Measurements from ENCODE around the gene NDST1. TPM values are rescaled to one million over a fixed set of nuclear protein-coding genes. Genes with fewer than 3 reads are reported as not detected.

Gene NDST1
- total RNA-seq, 1 experiment from 2014 or later = 58.2 TPM

DNA sequence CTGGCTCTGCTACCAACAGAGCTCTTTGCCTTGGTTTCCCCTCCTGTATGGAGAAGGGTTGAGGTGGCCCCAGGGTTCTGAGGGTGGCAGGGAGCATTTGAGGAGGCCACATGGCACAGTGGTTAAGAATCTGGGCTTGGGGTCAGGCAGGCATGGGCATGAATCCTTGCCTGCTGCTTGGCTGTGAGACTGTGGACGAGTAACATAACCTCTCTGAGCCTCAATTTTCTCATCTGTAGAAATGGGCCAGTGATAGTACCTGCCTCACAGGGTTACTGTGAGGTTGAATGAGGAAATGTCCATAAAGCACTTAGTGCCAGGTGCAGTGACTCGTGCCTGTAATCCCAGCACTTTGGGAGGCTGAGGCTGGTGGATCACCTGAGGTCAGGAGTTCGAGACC lies 5.1 kb upstream of the NDST1 start:
- DNase-seq (ENCODE audit: low read depth) = no peak
- in situ Hi-C loops (cut with HindIII; ENCODE audit: low pct_unique_long_range_greater_than_20kb, low sequenced_read_pairs) = loop anchor here (10.0 kb wide), 1 partner anchor 52 kb away; no protein-coding TSS in a partner anchor

DNA sequence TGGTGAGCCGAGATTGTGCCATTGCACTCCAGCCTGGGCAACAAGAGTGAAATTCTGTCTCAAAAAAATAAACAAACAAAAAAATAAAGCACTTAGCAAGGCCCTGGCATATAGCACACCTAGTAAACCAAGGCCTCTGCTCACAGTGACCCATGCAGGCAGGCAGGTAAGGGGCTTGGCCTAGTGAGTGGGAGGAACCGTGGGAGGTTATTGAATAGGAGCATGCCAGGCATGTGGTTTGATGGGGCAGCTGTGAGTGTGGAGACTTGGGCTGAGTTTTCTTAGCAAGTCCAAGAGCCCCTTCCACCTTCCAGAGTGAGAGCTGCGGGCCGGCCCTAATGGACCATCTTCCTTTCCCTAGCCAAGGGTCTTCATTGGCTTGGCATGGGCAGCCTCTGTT lies 4.5 kb upstream of the NDST1 start:
- no peak for DNase-seq (ENCODE audit: low read depth)
- in situ Hi-C loops (cut with HindIII; ENCODE audit: low pct_unique_long_range_greater_than_20kb, low sequenced_read_pairs) = loop anchor here (10.0 kb wide), 1 partner anchor 51 kb away; no protein-coding TSS in a partner anchor

DNA sequence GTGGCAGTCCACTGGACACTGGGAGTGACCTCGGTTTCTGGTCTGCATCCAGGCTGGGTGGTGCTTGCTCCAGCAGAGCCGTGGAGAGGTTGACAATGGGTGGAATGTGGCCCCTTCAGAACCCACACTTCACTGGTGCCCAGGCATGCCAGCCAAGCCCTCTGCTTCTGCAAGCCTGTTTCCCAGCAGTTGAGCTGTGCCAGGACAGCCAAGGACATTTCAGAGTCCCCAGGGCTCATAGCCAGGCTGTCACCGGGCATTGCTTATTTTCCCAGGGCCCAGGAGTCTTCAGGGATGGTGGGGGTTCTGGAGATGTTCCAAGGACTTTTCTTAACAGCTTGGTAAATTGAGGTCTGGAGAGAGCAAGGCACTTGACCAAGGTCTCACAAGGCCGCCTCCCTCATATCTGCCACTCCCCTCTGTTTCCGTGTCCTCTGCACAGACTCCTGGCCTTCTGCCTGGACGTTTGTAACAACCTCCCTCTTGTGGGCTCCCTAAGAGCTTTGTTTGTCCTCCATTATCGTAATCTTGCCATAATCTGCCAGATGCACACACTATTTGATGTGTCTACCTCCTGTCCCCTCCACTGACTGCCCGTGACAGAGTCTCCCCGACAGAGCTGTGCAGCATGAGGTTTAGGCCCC lies 3.8 kb upstream of the NDST1 start:
- no peak for DNase-seq (ENCODE audit: low read depth)
- in situ Hi-C loops (cut with HindIII; ENCODE audit: low pct_unique_long_range_greater_than_20kb, low sequenced_read_pairs) = loop anchor here (10.0 kb wide), 1 partner anchor 51 kb away; no protein-coding TSS in a partner anchor

DNA sequence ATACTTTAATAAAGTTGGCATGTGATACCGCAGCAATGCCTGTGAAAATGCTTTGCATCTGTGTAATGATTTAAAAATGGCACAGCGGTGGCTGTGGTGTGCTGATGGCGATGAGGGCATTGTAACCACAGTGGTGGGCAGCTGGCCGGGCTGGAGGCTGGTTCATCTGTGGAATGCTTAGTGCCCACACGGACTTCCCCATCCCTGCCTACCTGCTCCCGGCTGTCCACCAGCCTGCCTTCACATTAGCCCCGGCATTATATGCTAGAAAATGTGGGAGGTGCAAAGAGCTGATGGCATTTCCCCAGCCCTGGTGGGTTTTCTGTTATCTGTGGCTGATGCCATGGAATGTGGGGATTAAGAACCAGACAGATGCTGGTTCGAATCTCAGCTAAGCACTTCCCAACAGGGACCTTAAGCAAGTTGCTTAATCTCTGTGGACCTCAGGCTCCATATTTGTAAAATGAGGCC lies 2.9 kb upstream of the NDST1 start:
- no peak for DNase-seq (ENCODE audit: low read depth)

DNA sequence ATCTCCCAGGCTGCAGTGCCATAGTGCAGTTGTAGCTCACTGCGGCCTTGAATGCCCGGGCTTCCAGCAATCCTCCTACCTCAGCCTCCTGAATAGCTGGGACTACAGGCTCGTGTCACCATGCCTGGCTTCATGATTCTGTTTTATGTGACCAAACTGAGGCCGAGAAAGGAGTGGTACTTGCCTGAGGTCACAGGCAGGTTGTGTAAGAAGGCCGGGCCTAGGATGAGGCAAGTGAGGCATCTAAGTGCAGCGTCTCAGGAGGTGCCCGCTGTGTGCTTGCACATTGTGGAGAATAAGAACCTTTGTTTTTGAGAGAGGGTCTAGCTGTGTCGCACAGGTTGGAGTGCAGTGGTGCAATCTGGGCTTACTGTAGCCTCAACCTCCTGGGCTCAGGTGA lies 2.1 kb upstream of the NDST1 start:
- DNase-seq (ENCODE audit: low read depth) = no peak
- in situ Hi-C loops (cut with HindIII; ENCODE audit: low pct_unique_long_range_greater_than_20kb, low sequenced_read_pairs) = loop anchor here (10.0 kb wide), 1 partner anchor 49 kb away; no protein-coding TSS in a partner anchor

More for the DNA sequence above, 2.9 kb upstream of the NDST1 start:
- in situ Hi-C loops (cut with HindIII; ENCODE audit: low pct_unique_long_range_greater_than_20kb, low sequenced_read_pairs) = loop anchor here (10.0 kb wide), 1 partner anchor 50 kb away; no protein-coding TSS in a partner anchor

DNA sequence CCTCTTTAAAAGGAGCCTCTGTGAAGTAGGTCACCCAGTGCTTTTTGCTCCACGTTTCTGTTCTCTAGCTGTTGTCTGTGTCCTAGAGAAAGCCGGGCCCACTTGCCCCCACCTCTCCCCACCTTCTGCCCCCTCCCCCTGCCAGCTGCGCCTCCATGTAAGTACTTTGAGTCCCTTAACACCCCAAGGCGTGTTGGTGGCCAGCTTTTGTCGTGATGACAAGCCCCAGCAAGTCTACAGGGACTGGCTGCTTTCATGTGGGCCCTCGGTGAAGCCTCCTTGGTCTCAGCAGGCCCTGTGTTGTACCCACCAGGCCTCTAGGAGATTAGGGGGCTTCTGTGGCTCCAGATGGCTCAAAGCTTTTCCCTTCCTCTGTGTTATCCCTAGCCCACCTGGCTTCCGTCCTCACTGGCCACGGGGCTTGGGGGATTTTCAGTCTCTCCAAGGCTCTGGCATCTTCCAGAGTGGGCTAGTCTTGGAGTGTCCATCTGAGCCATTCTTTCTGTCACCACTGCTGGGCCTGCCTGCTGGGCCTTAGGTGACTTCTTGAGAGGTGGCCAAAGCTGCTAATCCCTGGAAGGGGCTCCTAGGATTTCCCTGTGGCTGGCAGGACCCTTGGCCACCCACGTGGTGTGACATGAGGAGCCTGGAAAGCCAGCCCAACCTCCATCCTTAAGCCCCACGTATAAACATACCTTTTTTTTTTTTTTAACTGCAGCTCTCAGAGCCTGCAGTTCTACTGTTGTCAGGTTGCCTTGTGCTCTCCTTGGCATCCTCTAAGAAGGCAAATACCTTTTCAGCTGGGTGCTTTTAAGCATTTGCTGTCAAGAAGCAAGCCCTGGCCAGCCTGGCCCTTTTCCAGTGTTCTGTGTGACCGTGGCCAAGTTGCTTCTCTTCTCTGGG lies 1.1 kb upstream of the NDST1 start:
- no peak for DNase-seq (ENCODE audit: low read depth)
- in situ Hi-C loops (cut with HindIII; ENCODE audit: low pct_unique_long_range_greater_than_20kb, low sequenced_read_pairs) = loop anchor here (10.0 kb wide), 1 partner anchor 48 kb away; no protein-coding TSS in a partner anchor

DNA sequence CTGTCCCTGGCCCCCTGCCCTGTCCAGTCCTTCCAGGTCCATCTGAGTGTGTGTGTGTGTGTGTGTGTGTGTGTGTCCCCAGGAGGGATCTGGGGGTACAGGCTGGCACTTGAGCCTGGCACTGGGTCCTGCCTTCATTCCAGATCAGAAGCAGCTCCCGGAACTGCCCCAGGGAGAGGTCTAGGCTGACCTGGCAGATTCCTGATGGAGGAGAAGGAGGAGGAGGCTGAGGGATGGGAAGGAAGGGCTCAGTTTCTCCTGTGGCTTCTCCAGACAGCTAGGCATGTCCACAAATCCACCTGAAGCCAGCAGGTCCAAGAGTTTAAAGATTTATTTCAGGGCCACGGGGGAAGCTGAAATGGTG lies 328 bp downstream of the NDST1 start:
- in situ Hi-C loops (cut with HindIII; ENCODE audit: low pct_unique_long_range_greater_than_20kb, low sequenced_read_pairs) = loop anchor here (10.0 kb wide), 1 partner anchor 47 kb away; no protein-coding TSS in a partner anchor
- no peak for DNase-seq (ENCODE audit: low read depth)

DNA sequence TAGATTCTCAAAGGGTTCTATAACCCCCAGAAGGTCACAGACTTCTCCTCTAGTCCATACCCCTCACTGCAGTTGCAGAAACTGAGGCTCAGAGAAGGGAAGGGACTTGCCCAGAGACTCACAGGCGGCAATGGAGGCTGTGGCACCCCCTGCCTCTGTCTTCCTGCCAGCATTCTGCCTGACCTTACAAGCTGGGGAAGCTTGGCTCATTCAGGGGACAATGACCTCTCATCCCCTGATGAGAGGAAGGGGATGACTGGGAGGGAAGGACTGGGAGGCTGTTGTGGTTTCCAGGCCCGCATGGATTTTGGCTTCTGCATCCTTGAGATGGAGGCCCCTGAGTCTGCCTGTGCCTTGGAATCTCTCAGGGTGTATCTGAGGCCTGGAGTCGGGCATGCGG lies 897 bp downstream of the NDST1 start:
- in situ Hi-C loops (cut with HindIII; ENCODE audit: low pct_unique_long_range_greater_than_20kb, low sequenced_read_pairs) = loop anchor here (10.0 kb wide), 1 partner anchor 46 kb away; no protein-coding TSS in a partner anchor

DNA sequence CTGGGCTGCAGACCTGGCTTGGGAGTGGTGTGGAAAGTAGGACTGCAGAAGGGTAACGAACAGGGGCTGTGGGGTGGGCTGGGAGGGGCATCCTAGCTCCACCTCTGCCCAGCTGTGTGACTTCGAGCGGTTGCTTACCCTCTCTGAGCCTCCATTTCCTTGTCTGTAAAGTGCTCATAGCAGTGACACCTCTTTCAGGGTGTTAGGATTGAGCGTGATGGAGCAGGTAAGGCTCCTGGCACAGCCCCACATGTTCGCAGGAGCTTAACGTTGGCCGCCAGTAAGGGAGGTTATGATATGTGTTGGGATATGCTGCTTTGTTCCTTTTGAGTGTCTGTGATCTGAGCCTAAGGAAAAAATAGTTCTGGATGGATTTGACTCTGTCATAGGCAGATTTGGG lies 2.1 kb downstream of the NDST1 start:
- DNase-seq (ENCODE audit: low read depth) = no peak
- in situ Hi-C loops (cut with HindIII; ENCODE audit: low pct_unique_long_range_greater_than_20kb, low sequenced_read_pairs) = loop anchor here (10.0 kb wide), 1 partner anchor 45 kb away; no protein-coding TSS in a partner anchor

More for the DNA sequence above, 897 bp downstream of the NDST1 start:
- DNase-seq (ENCODE audit: low read depth) = no peak

DNA sequence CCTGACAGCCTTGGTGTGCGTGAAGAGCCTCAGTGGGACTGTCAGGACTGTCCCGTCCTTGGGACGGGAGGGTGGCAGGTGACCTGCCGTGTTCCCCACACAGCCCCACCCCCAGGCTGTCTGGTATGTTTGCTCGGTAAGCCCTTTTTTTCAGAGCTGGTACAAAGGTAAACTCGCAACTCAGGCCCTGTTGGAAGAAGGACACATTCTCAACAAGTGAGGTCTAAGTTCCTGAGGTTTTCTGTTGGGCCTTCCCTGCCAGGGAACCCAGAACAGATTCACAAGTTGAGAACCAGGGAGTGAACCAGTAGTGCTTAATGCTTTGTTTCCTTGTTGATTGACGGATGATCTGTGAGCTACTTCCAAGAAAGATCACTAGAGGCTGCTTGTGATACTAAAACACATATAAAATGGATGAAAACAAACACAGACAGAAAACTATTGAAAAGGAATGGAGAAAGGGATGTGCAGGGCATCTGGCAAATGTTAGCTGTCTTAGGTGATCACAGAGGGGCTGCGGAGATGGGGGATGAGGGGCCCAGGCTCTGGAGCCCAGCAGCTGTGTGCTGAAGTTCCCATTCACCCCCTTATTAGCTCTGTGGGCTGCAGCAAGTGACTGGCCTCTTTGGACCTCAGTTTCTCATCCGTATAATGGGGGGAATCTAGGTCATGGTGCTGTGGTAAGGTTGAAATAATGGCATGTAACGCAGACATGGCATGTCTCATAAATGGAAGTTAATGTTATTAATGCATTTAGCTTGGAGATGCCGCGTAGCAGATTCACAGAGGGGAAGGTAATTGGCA lies 2.7 kb downstream of the NDST1 start:
- no peak for DNase-seq (ENCODE audit: low read depth)
- in situ Hi-C loops (cut with HindIII; ENCODE audit: low pct_unique_long_range_greater_than_20kb, low sequenced_read_pairs) = no loop called here

DNA sequence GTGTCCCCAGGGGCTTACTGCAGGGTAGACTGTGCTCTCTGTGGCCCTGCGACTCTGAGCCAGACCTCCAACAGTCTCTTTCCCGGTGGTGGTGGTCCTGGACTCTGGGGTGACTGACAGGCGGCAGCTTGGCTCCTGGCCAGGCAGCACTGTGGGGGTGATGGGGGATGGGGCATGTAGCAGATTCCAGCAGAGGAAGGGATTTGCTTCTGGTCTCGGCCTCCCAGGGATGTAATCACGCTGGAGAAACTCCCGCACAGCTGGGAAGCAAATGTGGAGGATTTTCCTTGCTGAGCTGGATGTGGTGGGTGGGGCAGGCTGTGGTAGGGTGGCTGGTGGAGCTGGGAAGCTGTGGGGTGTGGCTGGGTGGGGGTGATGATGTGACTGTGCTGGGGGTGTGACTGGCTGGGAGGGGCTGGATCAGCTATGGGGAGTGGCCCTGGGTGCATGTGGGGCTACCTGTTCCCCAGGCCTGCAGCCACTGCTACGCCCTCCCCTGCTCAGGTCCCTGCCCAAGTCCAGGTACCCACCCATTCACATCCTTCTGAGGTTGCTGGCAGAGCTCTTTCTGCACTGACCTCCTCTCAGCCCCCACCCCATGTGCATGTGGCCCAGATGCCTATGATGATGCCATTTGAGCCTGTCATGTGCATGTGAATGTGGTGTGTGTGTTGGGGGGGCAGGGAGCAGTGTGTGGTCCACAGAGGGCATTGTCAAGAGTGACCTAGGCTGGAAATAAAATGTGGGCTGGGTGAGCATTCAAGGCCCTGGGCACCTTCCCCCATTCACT lies 3.8 kb downstream of the NDST1 start:
- peak; percentile 30 for DNase-seq (ENCODE audit: low read depth)

DNA sequence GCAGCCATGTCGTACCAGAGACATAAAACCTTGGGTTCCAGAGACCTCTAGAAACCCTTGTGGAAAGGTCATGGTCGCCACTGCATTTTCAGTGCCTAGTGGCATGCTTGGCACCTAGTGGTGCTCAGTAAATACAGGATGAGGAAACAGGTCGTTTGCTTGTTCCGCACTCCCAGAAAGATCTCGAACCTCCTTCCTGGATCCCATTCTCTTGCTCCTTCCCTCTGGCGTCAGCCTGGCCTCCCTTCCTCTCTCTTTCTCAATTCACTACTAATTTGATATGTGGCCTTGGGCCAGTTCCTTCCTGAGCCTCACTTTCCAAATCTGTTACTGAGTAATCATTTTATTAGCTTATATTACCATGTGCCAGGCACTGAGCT lies 4.4 kb downstream of the NDST1 start:
- no peak for DNase-seq (ENCODE audit: low read depth)
- in situ Hi-C loops (cut with HindIII; ENCODE audit: low pct_unique_long_range_greater_than_20kb, low sequenced_read_pairs) = no loop called here

More for the DNA sequence above, 3.8 kb downstream of the NDST1 start:
- in situ Hi-C loops (cut with HindIII; ENCODE audit: low pct_unique_long_range_greater_than_20kb, low sequenced_read_pairs) = no loop called here

DNA sequence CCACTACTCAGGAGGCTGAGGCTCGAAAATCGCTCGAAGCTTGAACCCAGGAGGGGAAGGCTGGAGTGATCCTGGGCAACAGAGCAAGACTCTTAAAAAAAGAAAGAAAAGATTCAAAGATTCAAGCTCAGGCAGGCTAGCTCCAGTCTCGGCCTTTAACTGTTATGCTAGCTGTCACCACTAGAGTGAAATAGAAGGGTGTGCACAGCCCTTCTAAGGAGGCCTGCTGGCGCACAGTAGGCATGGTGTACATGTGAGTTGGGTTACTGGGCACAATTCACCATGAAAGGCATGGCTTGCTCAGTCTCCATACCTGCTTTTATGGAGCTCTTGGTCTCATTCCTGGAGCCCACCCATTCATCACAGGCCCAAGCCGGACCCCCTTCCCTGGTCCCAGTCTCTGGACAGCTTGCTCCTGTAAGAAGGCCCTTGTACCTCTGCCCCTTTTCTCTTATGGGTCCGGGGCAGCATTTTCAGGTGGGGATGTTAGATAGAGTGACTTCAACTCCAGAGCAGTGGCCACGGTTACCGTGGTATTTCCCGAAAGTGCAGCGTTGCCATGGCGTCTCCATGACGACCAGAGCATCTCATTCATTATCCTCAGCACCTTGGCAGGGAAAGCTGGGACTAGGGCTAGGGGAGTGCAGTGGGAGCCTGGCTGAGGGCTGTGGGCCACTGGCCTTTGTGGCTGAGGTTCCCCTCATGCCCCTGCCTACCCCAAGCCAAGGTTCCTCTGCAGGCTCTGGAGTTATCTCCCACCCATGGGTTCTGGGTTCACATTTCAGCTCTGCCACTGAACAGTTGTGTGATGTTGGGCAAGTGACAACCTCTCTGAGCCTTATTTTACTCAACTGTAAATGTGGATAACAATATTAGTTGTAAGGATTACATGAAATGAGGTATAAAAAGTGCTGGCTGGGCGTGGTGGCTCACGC lies 5.7 kb downstream of the NDST1 start:
- in situ Hi-C loops (cut with HindIII; ENCODE audit: low pct_unique_long_range_greater_than_20kb, low sequenced_read_pairs) = no loop called here
- no peak for DNase-seq (ENCODE audit: low read depth)

DNA sequence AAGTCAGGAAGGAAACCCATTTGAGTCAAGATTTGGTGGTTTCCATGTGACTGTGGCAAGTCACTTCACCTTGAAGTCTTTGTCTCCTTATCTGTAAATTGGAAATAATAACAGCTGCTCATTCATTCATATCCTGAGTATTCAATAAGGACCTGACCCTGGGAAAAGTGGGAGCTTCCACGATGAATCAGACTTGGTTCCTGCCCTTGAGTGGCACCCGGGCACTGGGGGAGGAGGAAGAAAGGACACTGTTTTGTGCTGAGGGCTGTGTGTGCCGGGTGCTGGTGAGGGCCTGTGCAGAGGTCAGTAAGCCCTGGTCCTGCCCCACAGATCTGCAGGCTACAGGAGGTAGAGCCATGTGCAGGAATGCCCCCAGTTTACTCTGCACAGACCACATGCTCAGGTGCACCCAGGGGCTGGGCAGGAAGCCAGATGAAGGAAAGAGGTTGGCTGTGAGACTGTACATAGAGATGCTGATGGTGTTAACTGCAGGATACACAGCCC lies 6.8 kb downstream of the NDST1 start:
- in situ Hi-C loops (cut with HindIII; ENCODE audit: low pct_unique_long_range_greater_than_20kb, low sequenced_read_pairs) = no loop called here

DNA sequence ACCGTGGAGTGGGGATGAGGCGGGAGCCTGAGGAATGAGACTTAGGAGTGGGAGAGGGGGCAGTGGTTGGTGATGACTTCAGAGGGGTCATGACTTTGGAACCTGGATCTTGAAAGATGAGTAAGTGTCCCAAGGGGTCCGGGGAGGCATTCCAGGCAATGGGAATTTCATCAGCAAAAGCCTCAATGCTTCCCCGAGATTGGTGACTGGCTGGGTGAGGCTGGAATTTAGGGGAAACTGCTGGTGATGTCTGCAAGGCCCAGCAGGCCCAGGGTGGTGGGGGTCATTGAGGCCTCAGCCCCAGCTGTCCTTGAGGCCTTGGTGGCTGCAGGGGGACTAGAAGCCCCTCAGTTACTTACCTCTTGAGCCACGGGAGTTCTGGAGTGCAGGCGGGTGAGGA lies 7.5 kb downstream of the NDST1 start:
- in situ Hi-C loops (cut with HindIII; ENCODE audit: low pct_unique_long_range_greater_than_20kb, low sequenced_read_pairs) = no loop called here
- DNase-seq (ENCODE audit: low read depth) = no peak

More for the DNA sequence above, 6.8 kb downstream of the NDST1 start:
- peak; percentile 82 for DNase-seq (ENCODE audit: low read depth)

DNA sequence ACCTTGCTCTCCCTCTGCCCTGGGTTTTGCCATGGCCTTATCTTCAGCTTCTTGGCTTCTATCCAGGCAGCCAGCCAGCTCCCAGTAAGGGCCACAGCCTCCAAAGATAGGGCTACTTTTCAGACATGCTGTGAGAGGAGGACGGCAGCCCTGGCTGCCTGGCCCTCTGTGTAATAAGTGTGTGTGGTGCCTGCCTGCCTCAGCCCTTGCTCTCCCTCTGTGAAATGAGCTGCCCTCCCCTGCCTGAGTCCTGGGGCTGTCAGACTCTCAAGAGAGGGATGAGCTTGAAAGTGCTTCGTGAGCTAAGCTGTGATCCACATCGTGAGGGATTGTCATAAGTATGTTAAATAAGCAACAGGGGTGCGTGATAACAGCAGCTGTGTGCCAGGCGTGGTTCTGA lies 8.1 kb downstream of the NDST1 start:
- in situ Hi-C loops (cut with HindIII; ENCODE audit: low pct_unique_long_range_greater_than_20kb, low sequenced_read_pairs) = no loop called here
- no peak for DNase-seq (ENCODE audit: low read depth)

All from Caki2 (cell line).